Stimulated activated CD8-positive, alpha-beta memory T cell treated with anti-CD3 and anti-CD28 coated beads, Interleukin-12 subunit alpha, Interleukin-12 subunit beta, amount 100 ng/mL, for 1 hour (primary cell): ENCODE measurements around the gene MRC1.

ENCODE experiments used
- DNase-seq: peaks from one replicate; pipeline ENCODE4 v3.0.0-alpha.2; 2020; ENCODE audit warnings: low read depth

The MRC1 gene

GRCh38 chr10:17795813-17796594 lies 13.1 kb upstream of the MRC1 start:
- DNase-seq: no peak

GRCh38 chr10:17801507-17801906 lies 7.6 kb upstream of the MRC1 start:
- DNase-seq: no peak

DNA sequence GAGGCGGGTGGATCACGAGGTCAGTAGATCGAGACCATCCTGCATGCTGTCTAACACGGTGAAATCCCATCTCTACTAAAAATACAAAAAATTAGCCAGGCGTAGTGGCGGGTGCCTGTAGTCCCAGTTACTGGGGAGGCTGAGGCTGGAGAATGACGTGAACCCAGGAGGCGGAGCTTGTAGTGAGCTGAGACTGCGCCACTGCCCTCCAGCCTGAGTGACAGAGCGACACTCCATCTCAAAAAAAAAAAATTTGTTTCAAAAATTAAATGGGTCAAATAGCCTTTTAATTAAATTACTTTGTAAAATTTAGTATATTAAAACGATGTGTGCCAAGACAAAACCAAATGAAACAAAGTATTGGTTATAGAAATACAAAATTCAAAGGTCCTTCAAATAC lies 6.8 kb upstream of the MRC1 start:
- no peak for DNase-seq

GRCh38 chr10:17802976-17803375 lies 6.2 kb upstream of the MRC1 start:
- no peak for DNase-seq

GRCh38 chr10:17805330-17805729 lies 3.8 kb upstream of the MRC1 start:
- DNase-seq: no peak

GRCh38 chr10:17805921-17806577 lies 3.1 kb upstream of the MRC1 start:
- DNase-seq: no peak

DNA sequence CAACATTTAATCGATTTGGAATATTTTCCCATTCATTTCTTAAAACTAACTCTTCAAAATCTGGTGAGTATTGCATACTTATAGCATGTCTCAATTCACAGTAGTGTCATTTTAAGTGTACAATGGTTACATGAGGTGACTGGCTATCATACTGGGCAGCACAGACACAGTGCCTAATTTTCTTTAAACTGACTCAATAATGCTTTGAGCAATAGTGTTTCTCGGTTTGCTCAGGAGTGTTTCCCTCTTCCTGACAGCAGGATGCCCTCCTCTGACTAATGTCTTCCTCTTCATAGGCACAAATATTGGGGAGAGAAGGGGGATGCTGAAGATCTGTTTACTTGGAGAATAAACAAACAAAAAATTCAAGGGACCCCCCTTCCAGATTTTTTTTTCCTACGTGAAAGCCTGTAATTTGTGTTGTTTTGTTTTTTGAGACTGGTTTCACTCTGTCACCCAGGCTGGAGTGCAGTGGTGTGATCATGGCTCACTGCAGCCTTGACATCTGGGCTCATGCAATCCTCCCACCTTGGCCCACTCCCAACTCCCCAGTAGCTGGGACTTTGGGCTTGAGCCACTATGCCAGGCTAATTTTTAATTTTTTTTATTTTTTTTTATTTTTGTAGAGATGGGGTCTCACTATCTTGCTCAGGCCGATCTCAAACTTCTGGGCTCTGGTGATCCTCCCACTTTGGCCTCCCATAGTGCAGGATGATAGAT lies 2.2 kb downstream of the MRC1 start:
- DNase-seq: no peak

DNA sequence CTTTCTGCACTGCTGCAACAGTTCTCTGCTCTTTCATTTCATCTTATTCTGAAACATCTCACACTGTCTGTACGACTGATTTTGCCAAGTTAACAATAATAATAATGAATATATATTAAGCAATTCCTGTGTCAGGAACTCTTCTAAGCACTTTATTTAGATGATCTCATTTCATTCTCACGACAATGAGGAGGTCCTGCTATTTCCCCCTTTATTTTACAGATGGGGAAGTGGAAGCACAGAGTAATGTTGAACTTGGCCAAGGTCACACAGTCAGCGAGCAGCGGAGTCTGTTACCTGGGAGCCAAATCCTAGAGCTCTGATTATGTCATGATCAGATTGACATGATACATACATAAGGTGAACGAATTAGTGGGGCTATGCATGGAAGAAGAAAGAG lies 5.8 kb downstream of the MRC1 start:
- DNase-seq: no peak

- no peak for DNase-seq
These were observed 7.1 kb downstream of the MRC1 start for GRCh38 chr10:17816199-17816598.

DNA sequence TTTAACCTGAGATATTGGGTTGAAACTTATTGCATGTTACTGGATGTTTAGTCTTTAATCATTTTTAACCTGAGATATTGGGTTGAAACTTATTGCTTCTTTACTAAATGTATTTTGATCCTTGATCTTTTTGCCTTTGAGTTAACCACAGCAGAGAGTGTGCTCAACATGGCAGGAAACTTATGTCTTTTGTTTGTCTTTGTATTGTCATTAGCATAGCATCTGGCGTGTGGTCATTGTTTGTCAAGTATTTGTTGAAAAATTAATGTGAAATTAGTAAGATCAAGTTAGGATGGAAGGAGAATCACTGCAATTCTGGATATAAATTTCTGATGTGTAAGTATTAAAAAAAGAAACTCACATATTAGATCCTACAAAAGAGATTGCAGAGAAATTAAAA lies 8.2 kb downstream of the MRC1 start:
- DNase-seq: no peak

DNA sequence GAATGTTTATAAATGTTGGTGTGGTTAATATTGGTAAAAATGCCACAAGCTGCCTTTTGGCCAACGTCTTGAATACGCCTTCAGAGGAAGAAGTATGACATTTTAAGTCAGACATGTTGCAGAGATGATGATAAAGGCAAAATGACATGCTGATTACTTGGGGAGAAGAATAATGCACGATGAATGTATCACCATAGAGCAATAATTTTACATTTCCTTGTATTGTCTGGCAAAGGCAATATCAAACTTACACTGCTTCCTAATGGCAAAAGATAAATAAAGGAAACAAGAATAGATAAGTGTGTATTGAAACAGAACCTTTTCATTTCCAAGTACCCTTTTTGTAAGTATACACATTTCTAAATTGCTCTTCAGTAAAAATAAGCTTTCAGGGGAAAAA lies 8.6 kb downstream of the MRC1 start:
- no peak for DNase-seq

DNA sequence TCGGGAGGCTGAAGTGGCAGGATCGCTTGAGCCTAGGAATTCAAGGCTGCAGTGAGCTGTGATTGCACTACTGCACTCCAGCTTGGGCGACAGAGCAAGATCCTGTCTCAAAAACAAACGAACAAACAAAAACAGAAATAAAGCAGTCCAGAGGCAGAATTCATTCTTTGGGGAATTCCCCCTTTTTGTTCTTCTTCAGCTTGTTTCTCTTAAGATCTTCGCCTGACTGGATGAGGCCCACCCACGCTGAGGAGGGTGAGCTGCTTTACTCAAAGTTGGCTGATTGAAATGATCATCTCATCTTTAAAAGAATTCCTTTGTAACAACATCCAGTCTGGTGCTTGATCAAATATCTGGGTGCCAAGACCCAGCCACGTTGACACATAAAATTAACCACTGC lies 10.7 kb downstream of the MRC1 start:
- no peak for DNase-seq

DNA sequence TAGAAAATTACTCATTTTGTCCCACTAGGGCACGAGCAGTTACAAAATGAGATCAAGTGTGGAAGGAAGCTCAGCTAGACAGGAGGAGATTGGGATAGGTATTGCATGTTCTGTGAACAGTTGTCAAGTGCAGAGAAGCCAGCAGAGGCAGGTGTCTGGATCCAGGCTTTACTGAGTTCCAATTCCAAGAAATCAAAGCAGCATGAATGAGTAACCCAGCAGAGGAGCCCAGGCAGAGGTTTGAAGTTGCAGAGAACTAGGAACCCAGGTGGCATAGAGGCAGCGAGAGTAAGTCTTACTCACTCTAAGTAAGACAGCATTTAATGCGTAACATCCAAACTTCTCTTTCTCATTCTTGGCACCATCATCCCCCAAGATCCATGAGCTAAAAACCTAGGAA lies 11.8 kb downstream of the MRC1 start:
- DNase-seq: no peak

- no peak for DNase-seq
These were observed 12.7 kb downstream of the MRC1 start for GRCh38 chr10:17821893-17822292.

GRCh38 chr10:17831341-17831740 lies 22.2 kb downstream of the MRC1 start:
- DNase-seq: no peak

- DNase-seq: no peak
These were observed 22.7 kb downstream of the MRC1 start for GRCh38 chr10:17831896-17832295.

DNA sequence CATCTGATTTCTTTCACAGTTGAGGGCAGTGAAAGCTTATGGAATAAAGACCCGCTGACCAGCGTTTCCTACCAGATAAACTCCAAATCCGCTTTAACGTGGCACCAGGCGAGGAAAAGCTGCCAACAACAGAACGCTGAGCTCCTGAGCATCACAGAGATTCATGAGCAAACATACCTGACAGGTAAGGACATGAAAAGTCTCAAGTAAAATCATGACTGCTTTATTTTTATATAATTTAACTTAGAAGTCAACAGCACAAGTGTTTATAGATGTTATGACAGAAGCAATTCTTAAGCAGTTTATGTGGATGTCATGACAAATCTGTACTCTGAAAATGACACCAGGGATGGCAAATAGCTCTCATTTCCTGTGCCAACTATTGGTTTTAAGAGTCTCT lies 24.5 kb downstream of the MRC1 start:
- no peak for DNase-seq

GRCh38 chr10:17835688-17836087 lies 26.5 kb downstream of the MRC1 start:
- DNase-seq: no peak

DNA sequence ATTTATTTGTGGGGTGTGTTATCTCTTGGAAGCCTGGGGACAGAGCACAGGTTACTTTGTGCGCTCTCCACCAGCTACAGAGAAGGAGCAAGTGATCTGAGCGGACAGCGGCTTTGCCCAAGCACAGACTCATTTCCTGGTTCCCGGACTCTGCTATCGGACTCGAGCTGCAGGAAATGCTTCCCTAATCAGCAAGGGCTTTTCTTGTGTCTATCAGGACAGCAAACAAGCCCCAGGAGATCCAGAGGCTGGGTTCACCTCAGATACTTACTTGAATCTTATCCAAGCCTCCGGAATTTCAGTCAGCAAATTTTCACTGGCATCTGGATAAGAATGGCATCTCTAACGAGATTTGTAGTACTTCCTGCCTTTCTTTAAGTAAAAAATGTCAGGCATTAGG lies 27.8 kb downstream of the MRC1 start:
- DNase-seq: no peak

DNA sequence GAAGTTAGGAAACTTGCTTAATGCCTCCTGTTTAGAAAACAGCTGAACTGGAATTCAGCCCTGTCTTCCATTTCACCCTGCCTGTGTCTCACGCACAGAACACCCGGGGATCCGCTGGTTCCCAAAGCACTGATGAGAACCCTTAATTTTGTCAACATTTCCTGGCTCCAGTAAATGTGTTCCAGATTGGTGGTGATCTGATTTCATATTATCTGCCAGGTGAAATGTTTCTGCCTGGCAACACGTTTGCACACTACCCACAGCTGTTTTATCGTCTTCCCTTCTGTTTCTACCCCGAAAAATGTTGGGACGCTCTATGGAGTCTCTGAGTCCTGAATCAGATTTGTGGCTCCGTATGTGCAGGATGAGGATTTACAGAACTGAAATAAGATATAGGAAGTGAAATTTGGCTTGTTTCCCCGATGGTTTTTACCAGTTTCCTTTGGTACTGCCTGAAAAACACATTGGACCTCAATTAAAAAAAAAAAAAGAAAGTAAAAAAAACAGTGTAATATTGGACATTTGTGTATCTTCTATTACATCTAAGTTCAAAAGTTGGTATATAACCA lies 29.0 kb downstream of the MRC1 start:
- no peak for DNase-seq

- DNase-seq: no peak
These were observed 31.9 kb downstream of the MRC1 start for GRCh38 chr10:17841050-17841449.

GRCh38 chr10:17842641-17843040 lies 33.5 kb downstream of the MRC1 start:
- DNase-seq: no peak
